Measurements from ENCODE around the gene ZNF784. TPM values are rescaled to one million over a fixed set of nuclear protein-coding genes. Genes with fewer than 3 reads are reported as not detected.

ZNF784 gene
- total and polyA plus RNA-seq, 4 donors, result 0.79 to 6.0 (median 3.8) TPM

DNA sequence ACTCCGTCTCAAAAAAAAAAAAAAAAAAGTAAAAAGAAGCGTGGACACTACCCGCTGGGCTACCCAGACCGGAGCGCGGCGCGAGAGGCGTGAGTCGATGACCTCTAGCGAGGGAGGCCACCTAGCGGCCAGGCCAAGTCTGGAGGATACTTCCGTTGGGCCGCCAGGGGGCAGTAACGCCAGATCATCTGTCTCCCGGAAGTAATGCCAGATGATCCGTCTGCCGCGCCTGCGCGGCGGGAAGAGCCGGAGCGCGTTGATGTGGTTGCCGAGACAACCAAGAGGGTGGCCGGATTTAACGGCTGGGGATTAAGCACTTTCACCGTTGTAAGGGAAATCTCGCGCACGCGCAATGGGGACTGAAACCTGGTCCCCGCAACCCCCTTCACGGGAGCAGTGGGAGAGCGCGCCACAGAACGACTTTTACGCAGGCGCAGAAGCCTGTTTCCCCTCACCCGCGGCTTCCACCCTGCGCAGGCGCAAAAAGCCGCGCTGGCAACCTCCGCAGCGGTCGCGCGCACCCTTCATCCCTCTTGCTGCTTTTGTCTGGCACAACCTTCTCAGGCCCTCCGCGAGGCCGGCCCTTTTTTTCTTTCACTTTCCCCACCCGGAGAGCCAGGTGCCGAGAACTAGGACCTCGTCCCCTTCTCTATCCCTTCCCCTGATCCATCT lies 29.4 kb upstream of the ZNF784 start (continued):
- TF ChIP-seq ZBTB33 (IDR thresholded peaks at IDR 0.05), result peak; percentile 11
- TF ChIP-seq JUND (IDR thresholded peaks at IDR 0.05), result no peak

- DNase-seq (ENCODE audit: low spot score), result no peak
- 90% methylated on average over 71 of the region's 71 CpGs for WGBS
- Histone ChIP-seq H3K9ac (ENCODE audit: low read depth in 1 of 2, low read length in 2 of 2) (no peak overlapping the region), H3K4me1 (ENCODE audit: control insufficient read depth in 4 of 4, insufficient read depth in 4 of 4, low read length in 3 of 4) (peaks cover 14 to 38% (median 33%) of the 10 kb centered on the region in 4 donors), H3K27ac (ENCODE audit: low read depth in 1 of 2, low read length in 2 of 2) (no peak overlapping the region), H3K4me3 (ENCODE audit: low read depth in 1 of 3, low read length in 3 of 3) (no peak overlapping the region), H3K36me3 (ENCODE audit: control insufficient read depth in 4 of 4, insufficient read depth in 3 of 4, low read depth in 1 of 4, low read length in 3 of 4) (no peaks in the 10 kb centered on the region), H3K9me3 (ENCODE audit: control insufficient read depth in 4 of 4, low read length in 3 of 4) (no peaks in the 10 kb centered on the region), H3K27me3 (ENCODE audit: control insufficient read depth in 4 of 4, insufficient read depth in 4 of 4, low read length in 3 of 4) (no peaks in the 10 kb centered on the region)
- TF ChIP-seq, protein P1, sequence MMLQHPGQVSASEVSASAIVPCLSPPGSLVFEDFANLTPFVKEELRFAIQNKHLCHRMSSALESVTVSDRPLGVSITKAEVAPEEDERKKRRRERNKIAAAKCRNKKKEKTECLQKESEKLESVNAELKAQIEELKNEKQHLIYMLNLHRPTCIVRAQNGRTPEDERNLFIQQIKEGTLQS (IDR thresholded peaks at IDR 0.05), result no peak
- TF ChIP-seq NR2F2 (IDR thresholded peaks at IDR 0.05) (no peak), SP1 (IDR thresholded peaks at IDR 0.05) (no peak), YY1 (IDR thresholded peaks at IDR 0.05) (no peak), FOXA1 (IDR thresholded peaks at IDR 0.05) (no peak), REST (IDR thresholded peaks at IDR 0.05) (no peak), HNF4G (IDR thresholded peaks at IDR 0.05) (no peak)
These were observed 28.2 kb upstream of the ZNF784 start for GRCh38 chr19:55652311-55653128.

DNA sequence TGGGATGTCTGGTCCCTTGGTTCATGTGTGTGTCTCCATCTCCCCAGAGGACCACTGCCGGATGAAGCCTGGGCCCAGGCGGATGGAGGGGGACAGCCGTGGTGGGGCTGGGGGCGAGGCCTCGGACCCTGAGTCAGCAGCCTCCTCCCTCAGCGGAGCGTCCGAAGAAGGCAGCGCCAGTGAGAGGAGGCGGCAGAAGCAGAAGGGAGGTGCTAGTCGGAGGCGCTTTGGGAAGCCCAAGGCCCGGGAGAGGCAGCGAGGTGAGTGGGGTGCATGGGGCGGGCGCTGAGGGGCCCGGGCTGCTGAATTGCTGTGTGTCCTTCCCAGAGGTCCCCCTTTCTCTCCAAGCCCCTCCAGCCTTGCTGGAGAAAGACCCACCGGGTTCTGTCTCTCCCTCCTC lies 26.9 kb upstream of the ZNF784 start:
- Histone ChIP-seq H3K4me1 (ENCODE audit: control insufficient read depth in 4 of 4, insufficient read depth in 4 of 4, low read length in 3 of 4) (peaks cover 12 to 34% (median 27%) of the 10 kb centered on the region in 4 donors), H3K36me3 (ENCODE audit: control insufficient read depth in 4 of 4, insufficient read depth in 3 of 4, low read depth in 1 of 4, low read length in 3 of 4) (no peaks in the 10 kb centered on the region), H3K9me3 (ENCODE audit: control insufficient read depth in 4 of 4, low read length in 3 of 4) (no peaks in the 10 kb centered on the region), H3K27ac (ENCODE audit: low read depth in 1 of 2, low read length in 2 of 2) (no peak overlapping the region), H3K4me3 (ENCODE audit: low read depth in 1 of 3, low read length in 3 of 3) (no peak overlapping the region), H3K27me3 (ENCODE audit: control insufficient read depth in 4 of 4, insufficient read depth in 4 of 4, low read length in 3 of 4) (no peaks in the 10 kb centered on the region), H3K9ac (ENCODE audit: low read depth in 1 of 2, low read length in 2 of 2) (no peak overlapping the region)
- WGBS, result 94% methylated on average over 18 of the region's 18 CpGs
- TF ChIP-seq GABPA (IDR thresholded peaks at IDR 0.05 in 1 of 2, conservative IDR thresholded peaks at IDR 0.05 in 1 of 2) (no peak), TAF1 (conservative IDR thresholded peaks at IDR 0.05) (no peak), SP1 (IDR thresholded peaks at IDR 0.05) (no peak), RAD21 (IDR thresholded peaks at IDR 0.05) (no peak), REST (IDR thresholded peaks at IDR 0.05) (no peak), ZBTB33 (IDR thresholded peaks at IDR 0.05) (no peak), YY1 (IDR thresholded peaks at IDR 0.05) (no peak), HNF4G (IDR thresholded peaks at IDR 0.05) (no peak)
- TF ChIP-seq, protein P2, sequence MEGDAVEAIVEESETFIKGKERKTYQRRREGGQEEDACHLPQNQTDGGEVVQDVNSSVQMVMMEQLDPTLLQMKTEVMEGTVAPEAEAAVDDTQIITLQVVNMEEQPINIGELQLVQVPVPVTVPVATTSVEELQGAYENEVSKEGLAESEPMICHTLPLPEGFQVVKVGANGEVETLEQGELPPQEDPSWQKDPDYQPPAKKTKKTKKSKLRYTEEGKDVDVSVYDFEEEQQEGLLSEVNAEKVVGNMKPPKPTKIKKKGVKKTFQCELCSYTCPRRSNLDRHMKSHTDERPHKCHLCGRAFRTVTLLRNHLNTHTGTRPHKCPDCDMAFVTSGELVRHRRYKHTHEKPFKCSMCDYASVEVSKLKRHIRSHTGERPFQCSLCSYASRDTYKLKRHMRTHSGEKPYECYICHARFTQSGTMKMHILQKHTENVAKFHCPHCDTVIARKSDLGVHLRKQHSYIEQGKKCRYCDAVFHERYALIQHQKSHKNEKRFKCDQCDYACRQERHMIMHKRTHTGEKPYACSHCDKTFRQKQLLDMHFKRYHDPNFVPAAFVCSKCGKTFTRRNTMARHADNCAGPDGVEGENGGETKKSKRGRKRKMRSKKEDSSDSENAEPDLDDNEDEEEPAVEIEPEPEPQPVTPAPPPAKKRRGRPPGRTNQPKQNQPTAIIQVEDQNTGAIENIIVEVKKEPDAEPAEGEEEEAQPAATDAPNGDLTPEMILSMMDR (IDR thresholded peaks at IDR 0.05; ENCODE audit: low read depth, low read length, missing input control), result no peak
- DNase-seq (ENCODE audit: low spot score), result no peak
